ENCODE measurements around the gene NFKBIA.

NFKBIA gene

DNA sequence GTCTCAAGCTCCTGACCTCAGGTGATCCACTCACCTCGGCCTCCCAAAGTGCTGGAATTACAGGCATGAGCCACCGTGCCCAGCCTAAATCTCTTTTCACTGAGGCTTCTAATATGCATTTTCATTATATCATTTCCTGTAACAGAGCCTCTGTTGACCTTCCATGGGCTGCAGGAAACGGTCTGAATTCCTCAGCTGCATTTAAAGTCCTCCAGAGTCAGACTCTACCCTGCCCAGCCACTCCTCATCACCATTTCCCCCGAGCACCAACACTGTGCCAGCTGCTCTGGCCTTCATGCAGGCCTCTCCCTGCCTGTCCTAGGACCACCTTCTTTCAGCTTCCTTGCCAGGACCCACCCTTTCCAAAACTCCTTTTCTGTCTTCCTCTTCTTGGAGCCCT lies 9.8 kb upstream of the NFKBIA start:
- Histone ChIP-seq H3K27ac (no peak overlapping the region), H3K4me1 (ENCODE audit: control insufficient read depth in 1 of 2, insufficient read depth in 1 of 2, low read depth in 1 of 2, low read length in 1 of 2) (peaks cover 3 to 5% of the 10 kb centered on the region in 2 experiments), H3K9me3 (no peaks in the 10 kb centered on the region), H3K27me3 (no peaks in the 10 kb centered on the region), H3K36me3 (no peaks in the 10 kb centered on the region), H3K4me3 (ENCODE audit: low read depth in 1 of 2, low read length in 1 of 2) (no peak overlapping the region)
- TF ChIP-seq, protein P1, sequence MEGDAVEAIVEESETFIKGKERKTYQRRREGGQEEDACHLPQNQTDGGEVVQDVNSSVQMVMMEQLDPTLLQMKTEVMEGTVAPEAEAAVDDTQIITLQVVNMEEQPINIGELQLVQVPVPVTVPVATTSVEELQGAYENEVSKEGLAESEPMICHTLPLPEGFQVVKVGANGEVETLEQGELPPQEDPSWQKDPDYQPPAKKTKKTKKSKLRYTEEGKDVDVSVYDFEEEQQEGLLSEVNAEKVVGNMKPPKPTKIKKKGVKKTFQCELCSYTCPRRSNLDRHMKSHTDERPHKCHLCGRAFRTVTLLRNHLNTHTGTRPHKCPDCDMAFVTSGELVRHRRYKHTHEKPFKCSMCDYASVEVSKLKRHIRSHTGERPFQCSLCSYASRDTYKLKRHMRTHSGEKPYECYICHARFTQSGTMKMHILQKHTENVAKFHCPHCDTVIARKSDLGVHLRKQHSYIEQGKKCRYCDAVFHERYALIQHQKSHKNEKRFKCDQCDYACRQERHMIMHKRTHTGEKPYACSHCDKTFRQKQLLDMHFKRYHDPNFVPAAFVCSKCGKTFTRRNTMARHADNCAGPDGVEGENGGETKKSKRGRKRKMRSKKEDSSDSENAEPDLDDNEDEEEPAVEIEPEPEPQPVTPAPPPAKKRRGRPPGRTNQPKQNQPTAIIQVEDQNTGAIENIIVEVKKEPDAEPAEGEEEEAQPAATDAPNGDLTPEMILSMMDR (IDR thresholded peaks at IDR 0.05): no peak

DNA sequence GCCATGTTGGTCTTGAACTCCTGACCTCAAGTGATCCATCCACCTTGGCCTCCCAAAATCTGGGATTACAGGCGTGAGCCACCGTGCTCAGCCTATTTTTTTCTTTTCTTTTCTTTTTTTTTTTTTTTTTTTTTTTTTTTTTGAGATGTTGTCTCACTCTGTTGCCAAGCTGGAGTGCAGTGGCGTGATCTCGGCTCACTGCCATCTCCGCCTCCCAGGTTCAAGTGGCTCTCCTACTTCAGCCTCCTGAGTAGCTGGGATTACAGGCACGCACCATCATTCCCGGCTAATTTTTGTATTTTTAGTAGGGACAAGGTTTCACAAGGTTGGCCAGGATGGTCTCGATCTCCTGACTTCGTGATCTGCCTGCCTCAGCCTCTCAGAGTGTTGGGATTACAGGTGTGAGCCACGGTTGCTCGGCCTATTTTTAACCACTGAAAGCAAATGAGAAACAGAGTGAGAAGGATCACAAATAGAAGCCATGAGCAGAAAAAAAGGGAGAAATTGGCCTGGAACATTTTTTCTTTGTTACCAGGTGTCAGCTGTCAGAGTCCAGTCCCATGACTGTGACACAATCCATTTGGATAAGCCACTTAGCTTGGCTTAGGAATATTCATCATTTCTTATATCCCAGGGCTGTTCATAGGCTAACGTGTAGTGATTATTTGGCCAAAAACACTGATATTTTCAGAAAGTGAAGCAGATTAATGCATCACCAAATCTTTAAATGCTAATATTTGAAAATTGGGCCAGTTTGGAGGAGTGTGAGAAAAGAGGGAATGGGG lies 7.9 kb upstream of the NFKBIA start:
- no peak overlapping the region for H3K27ac ChIP-seq
- TF ChIP-seq, protein P1 (IDR thresholded peaks at IDR 0.05): no peak
- H3K9me3 ChIP-seq: no peaks in the 10 kb centered on the region
- no peaks in the 10 kb centered on the region for H3K27me3 ChIP-seq
- peaks cover 3 to 5% of the 10 kb centered on the region in 2 experiments for H3K4me1 ChIP-seq (ENCODE audit: control insufficient read depth in 1 of 2, insufficient read depth in 1 of 2, low read depth in 1 of 2, low read length in 1 of 2)
- no peaks in the 10 kb centered on the region for H3K36me3 ChIP-seq
- no peak overlapping the region for H3K4me3 ChIP-seq (ENCODE audit: low read depth in 1 of 2, low read length in 1 of 2)

DNA sequence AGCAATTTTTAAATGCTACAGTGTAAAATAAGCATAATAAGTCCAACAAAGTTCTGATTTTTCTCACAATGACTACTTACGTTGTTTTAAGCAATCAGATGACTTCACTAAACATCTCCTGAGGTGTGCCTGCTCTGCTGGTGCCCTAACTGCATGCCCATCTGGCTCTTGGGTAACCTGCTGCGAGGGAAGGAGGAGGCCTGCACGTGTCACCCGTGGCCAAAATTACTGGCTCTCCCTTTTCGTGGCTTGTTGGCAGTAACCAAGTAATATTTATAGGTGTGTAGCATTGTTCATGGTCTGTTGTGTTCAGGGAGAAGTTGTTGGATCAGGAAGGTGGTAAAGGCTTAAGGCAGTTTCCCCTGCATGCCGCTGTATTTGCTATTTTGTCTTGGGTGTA lies 6.3 kb upstream of the NFKBIA start:
- H3K27me3 ChIP-seq: no peaks in the 10 kb centered on the region
- H3K27ac ChIP-seq: no peak overlapping the region
- TF ChIP-seq, protein P1 (IDR thresholded peaks at IDR 0.05): no peak
- H3K9me3 ChIP-seq: no peaks in the 10 kb centered on the region
- no peak overlapping the region for H3K4me3 ChIP-seq (ENCODE audit: low read depth in 1 of 2, low read length in 1 of 2)
- H3K36me3 ChIP-seq: no peaks in the 10 kb centered on the region
- peaks cover 15 to 18% of the 10 kb centered on the region in 2 experiments for H3K4me1 ChIP-seq (ENCODE audit: control insufficient read depth in 1 of 2, insufficient read depth in 1 of 2, low read depth in 1 of 2, low read length in 1 of 2)

DNA sequence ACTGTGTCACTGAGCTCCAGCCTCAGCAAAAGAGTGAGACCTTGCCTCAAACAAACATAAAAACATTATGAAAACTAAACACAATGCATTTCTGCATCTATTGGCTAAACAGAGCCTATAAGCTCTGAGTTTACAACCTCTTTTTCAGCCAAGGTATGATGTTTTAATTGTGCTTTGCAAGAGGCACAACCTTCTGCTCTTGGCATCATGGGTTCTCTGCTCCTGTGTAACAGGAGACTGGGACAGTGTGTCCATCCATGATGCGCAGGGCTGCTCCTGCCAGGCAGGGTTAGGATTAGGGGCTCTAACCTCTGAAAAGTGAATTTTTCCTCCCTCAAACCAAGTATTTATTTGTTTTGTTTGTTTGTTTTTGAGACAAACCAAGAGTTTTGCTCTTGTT lies 5.0 kb upstream of the NFKBIA start:
- Histone ChIP-seq H3K9me3 (no peaks in the 10 kb centered on the region), H3K27ac (no peak overlapping the region), H3K27me3 (no peaks in the 10 kb centered on the region), H3K4me3 (ENCODE audit: low read depth in 1 of 2, low read length in 1 of 2) (no peak overlapping the region), H3K36me3 (no peaks in the 10 kb centered on the region), H3K4me1 (ENCODE audit: control insufficient read depth in 1 of 2, insufficient read depth in 1 of 2, low read depth in 1 of 2, low read length in 1 of 2) (peaks cover 24 to 29% of the 10 kb centered on the region in 2 experiments)
- TF ChIP-seq, protein P1 (IDR thresholded peaks at IDR 0.05): no peak

DNA sequence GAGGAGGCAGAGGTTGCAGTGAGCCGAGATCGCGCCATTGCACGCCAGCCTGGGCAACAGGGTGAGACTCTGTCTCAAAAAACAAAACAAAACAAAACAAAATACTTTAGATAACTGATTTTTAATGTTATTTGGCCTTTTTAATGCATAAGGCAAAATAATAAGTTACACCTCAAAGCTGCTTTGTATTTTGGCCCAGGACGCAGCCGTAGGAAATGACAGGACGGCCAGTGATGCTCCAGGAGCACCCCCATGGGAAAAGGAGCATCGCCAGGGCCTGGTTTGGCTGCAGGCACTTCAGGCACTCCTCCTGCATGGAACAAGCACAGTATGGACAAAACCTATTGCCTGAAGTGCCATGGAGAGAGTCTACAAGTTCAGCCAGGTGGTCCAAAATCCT lies 3.5 kb upstream of the NFKBIA start:
- Histone ChIP-seq H3K36me3 (peaks cover 9% of the 10 kb centered on the region), H3K9me3 (no peaks in the 10 kb centered on the region), H3K27me3 (no peaks in the 10 kb centered on the region), H3K4me3 (ENCODE audit: low read depth in 1 of 2, low read length in 1 of 2) (no peak overlapping the region), H3K27ac (no peak overlapping the region), H3K4me1 (ENCODE audit: control insufficient read depth in 1 of 2, insufficient read depth in 1 of 2, low read depth in 1 of 2, low read length in 1 of 2) (peaks cover 26 to 34% of the 10 kb centered on the region in 2 experiments)
- TF ChIP-seq, protein P1 (IDR thresholded peaks at IDR 0.05): no peak

All from neutrophil (primary cell).